ENCODE data around the gene TNFSF9.
"Not testable (repeated sequence)": the region's sequence is repeated elsewhere in the genome, so short reads cannot be mapped to it uniquely, and the experiment has no call there.

TNFSF9 gene

GRCh38 chr19:6543866-6544347 is 13.1 kb downstream of the TNFSF9 start:
- no peak overlapping the region for H3K27ac ChIP-seq (replicated peaks)
- no peak for DNase-seq (ENCODE audit: low read depth in 1 of 2, low spot score in 1 of 2)
- TF ChIP-seq POLR2AphosphoS5 (IDR thresholded peaks at IDR 0.05; ENCODE audit: low read depth) (no peak), CTCF (IDR thresholded peaks at IDR 0.05; ENCODE audit: insufficient read depth, low read length) (no peak), SPI1 (IDR thresholded peaks at IDR 0.05; ENCODE audit: borderline replicate concordance, low read depth) (no peak), REST (IDR thresholded peaks at IDR 0.05; ENCODE audit: insufficient replicate concordance, low read depth) (no peak), GABPA (IDR thresholded peaks at IDR 0.05; ENCODE audit: low read depth) (no peak)
- H3K27me3 ChIP-seq (ENCODE audit: insufficient read depth, poor library complexity, severe bottlenecking): no peaks in the 10 kb centered on the region
- H3K4me3 ChIP-seq (replicated peaks; ENCODE audit: insufficient read depth, low read length): no peak overlapping the region

GRCh38 chr19:6550679-6551078 is 19.9 kb downstream of the TNFSF9 start:
- not testable (repeated sequence) for H3K4me3 ChIP-seq (replicated peaks; ENCODE audit: insufficient read depth, low read length); H3K27me3 ChIP-seq (ENCODE audit: insufficient read depth, poor library complexity, severe bottlenecking); DNase-seq (ENCODE audit: low read depth in 1 of 2, low spot score in 1 of 2); H3K27ac ChIP-seq (replicated peaks)

- no peak for DNase-seq (ENCODE audit: low read depth in 1 of 2, low spot score in 1 of 2)
- H3K4me3 ChIP-seq (replicated peaks; ENCODE audit: insufficient read depth, low read length): no peak overlapping the region
- H3K27me3 ChIP-seq (ENCODE audit: insufficient read depth, poor library complexity, severe bottlenecking): no peaks in the 10 kb centered on the region
- TF ChIP-seq REST (IDR thresholded peaks at IDR 0.05; ENCODE audit: insufficient replicate concordance, low read depth): no peak
- H3K27ac ChIP-seq (replicated peaks): no peak overlapping the region
These were observed 20.3 kb downstream of the TNFSF9 start for GRCh38 chr19:6551091-6551490.

- H3K27me3 ChIP-seq (ENCODE audit: insufficient read depth, poor library complexity, severe bottlenecking): no peaks in the 10 kb centered on the region
- H3K4me3 ChIP-seq (replicated peaks; ENCODE audit: insufficient read depth, low read length): no peak overlapping the region
- TF ChIP-seq CTCF (IDR thresholded peaks at IDR 0.05; ENCODE audit: insufficient read depth, low read length) (no peak), GABPA (IDR thresholded peaks at IDR 0.05; ENCODE audit: low read depth) (no peak), POLR2AphosphoS5 (IDR thresholded peaks at IDR 0.05; ENCODE audit: low read depth) (no peak), SPI1 (IDR thresholded peaks at IDR 0.05; ENCODE audit: borderline replicate concordance, low read depth) (no peak), REST (IDR thresholded peaks at IDR 0.05; ENCODE audit: insufficient replicate concordance, low read depth) (no peak)
- H3K27ac ChIP-seq (replicated peaks): no peak overlapping the region
- DNase-seq (ENCODE audit: low read depth in 1 of 2, low spot score in 1 of 2): no peak
These were observed 21.0 kb downstream of the TNFSF9 start for GRCh38 chr19:6551607-6552450.

All from HL-60 (cell line).